Colonic mucosa (tissue), 4 donors: ENCODE results near the gene ZNF777. TPM values are rescaled to one million over a fixed set of nuclear protein-coding genes. Genes with fewer than 3 reads are reported as not detected.

ENCODE experiments used
- DNase-seq: peaks from one replicate; pipeline ENCODE4 v3.0.0-alpha.2; 2020
- H3K27ac ChIP-seq: fragments of 200-600 bp; one replicate; pipeline ENCODE4 v1.8.0; 2021
- H3K27me3 ChIP-seq: fragments of 200-600 bp; one replicate; pipeline ENCODE4 v1.8.0; 2021
- H3K36me3 ChIP-seq: fragments of 200-600 bp; one replicate; pipeline ENCODE4 v1.8.0; 2021
- H3K4me1 ChIP-seq: fragments of 200-600 bp; one replicate; pipeline ENCODE4 v1.8.0; 2021; ENCODE audit warnings: mild to moderate bottlenecking
- H3K4me3 ChIP-seq: fragments of 200-600 bp; one replicate; pipeline ENCODE4 v1.8.0; 2021
- H3K9ac ChIP-seq, 2 donors: one replicate each; pipeline ENCODE4 v1.7.0; 2013; ENCODE audit warnings: control low read depth in 2 of 2, low read depth in 2 of 2, low read length in 2 of 2
- H3K9me3 ChIP-seq: fragments of 200-600 bp; one replicate; pipeline ENCODE4 v1.8.0; 2021
- CTCF ChIP-seq: fragments of 200-600 bp; IDR thresholded peaks from one replicate; pipeline ENCODE4 v1.8.0; 2022; ENCODE audit warnings: antibody characterized with exemption, mild to moderate bottlenecking
- intact Hi-C: fragments of 100-400 bp; cut with DNase I; formaldehyde crosslinking; loops from one replicate; pipeline ENCODE4 v1.14.1; 2022
- total RNA-seq, 2 donors: library from RNA; stranded (reverse); fragmentation: NEBNext Ultra II Directional in 1 of 2; extraction: Animal tissue kit (Norgen Biotek cat#: 25700) in 1 of 2; gene quantifications; one replicate each; pipeline ENCODE4 v1.2.1, GENCODE V29; 2021
- donor health status: healthy.
- donor health status: DM: no; HTN: no; CAD: no.
- donor health status: DM: no; HTN: no; CAD: no.

Gene ZNF777
- total RNA-seq, 2 donors from 2014 or later, result 9.5 to 13.1 TPM

- Histone ChIP-seq H3K27ac (no peak overlapping the region), H3K4me3 (no peak overlapping the region), H3K4me1 (no peaks in the 10 kb centered on the region), H3K9ac (no peak overlapping the region), H3K36me3 (no peaks in the 10 kb centered on the region), H3K27me3 (no peaks in the 10 kb centered on the region), H3K9me3 (no peaks in the 10 kb centered on the region)
- DNase-seq, result no peak
- TF ChIP-seq CTCF, result no peak
- intact Hi-C loops, result no loop called here
Measured at GRCh38 chr7:149385195-149385950, 75.5 kb downstream of the ZNF777 start.

Other genes with a start within 250 kb of the ZNF777 start
- 10 to 100 TPM in 1 of 2 donors, 1 to 10 TPM in 1; 9.8 to 10.4 TPM for gene ZNF212, start 221.4 kb downstream of the ZNF777 start, total RNA-seq
- 1 to 10 TPM; 5.5 to 8.9 TPM for gene ZNF783, start 198.9 kb downstream of the ZNF777 start, total RNA-seq
- 10 to 100 TPM; 12.2 to 14.5 TPM for gene ZNF746, start 36.7 kb upstream of the ZNF777 start, total RNA-seq